ENCODE data around the gene AGPAT2.
A peak's percentile ranks its signal among the peaks of the same experiment; 100 is the strongest.
"Not testable (repeated sequence)": the region's sequence is repeated elsewhere in the genome, so short reads cannot be mapped to it uniquely, and the experiment has no call there.

Gene AGPAT2

GRCh38 chr9:136645352-136645902 is 41.8 kb downstream of the AGPAT2 start:
- DNase-seq (ENCODE audit: low spot score) = no peak

GRCh38 chr9:136644593-136645351 is 42.5 kb downstream of the AGPAT2 start:
- DNase-seq (ENCODE audit: low spot score) = peak; percentile 83

- DNase-seq (ENCODE audit: low spot score) = no peak
Measured at GRCh38 chr9:136644343-136644592, 43.0 kb downstream of the AGPAT2 start.

- DNase-seq (ENCODE audit: low spot score) = no peak
Measured at GRCh38 chr9:136643596-136644342, 43.5 kb downstream of the AGPAT2 start.

GRCh38 chr9:136642439-136642921 is 44.8 kb downstream of the AGPAT2 start:
- DNase-seq (ENCODE audit: low spot score) = no peak

GRCh38 chr9:136640171-136641111 is 46.8 kb downstream of the AGPAT2 start:
- DNase-seq (ENCODE audit: low spot score) = no peak

GRCh38 chr9:136634904-136635303 is 52.4 kb downstream of the AGPAT2 start:
- no peak for DNase-seq (ENCODE audit: low spot score)

- DNase-seq (ENCODE audit: low spot score) = not testable (repeated sequence)
Measured at GRCh38 chr9:136632491-136633106, 54.7 kb downstream of the AGPAT2 start.

GRCh38 chr9:136632072-136632471 is 55.2 kb downstream of the AGPAT2 start:
- DNase-seq (ENCODE audit: low spot score) = not testable (repeated sequence)

- DNase-seq (ENCODE audit: low spot score) = peak; percentile 86
Measured at GRCh38 chr9:136631038-136632000, 55.9 kb downstream of the AGPAT2 start.

GRCh38 chr9:136630662-136630992 is 56.6 kb downstream of the AGPAT2 start:
- DNase-seq (ENCODE audit: low spot score) = no peak

- peak; percentile 63 for DNase-seq (ENCODE audit: low spot score)
Measured at GRCh38 chr9:136629879-136630661, 57.2 kb downstream of the AGPAT2 start.

GRCh38 chr9:136629001-136629878 is 58.0 kb downstream of the AGPAT2 start:
- no peak for DNase-seq (ENCODE audit: low spot score)

GRCh38 chr9:136628268-136628667 is 59.0 kb downstream of the AGPAT2 start:
- no peak for DNase-seq (ENCODE audit: low spot score)

GRCh38 chr9:136627703-136628102 is 59.6 kb downstream of the AGPAT2 start:
- DNase-seq (ENCODE audit: low spot score) = no peak

GRCh38 chr9:136626740-136627642 is 60.3 kb downstream of the AGPAT2 start:
- no peak for DNase-seq (ENCODE audit: low spot score)

GRCh38 chr9:136626066-136626725 is 61.1 kb downstream of the AGPAT2 start:
- no peak for DNase-seq (ENCODE audit: low spot score)

Data from NAMALWA (cell line).